Activated CD4-positive, alpha-beta T cell treated with anti-CD3 and anti-CD28 coated beads, Interleukin-2, amount 50 U/mL, for 48 hours (primary cell): ENCODE data around the gene CEP192.
A peak's percentile ranks its signal among the peaks of the same experiment; 100 is the strongest.
"Not testable (repeated sequence)": the region's sequence is repeated elsewhere in the genome, so short reads cannot be mapped to it uniquely, and the experiment has no call there.

Experiments
- DNase-seq, 2 experiments: peaks; one replicate each; pipeline ENCODE4 v3.0.0-alpha.2; 2020

CEP192 gene

DNA sequence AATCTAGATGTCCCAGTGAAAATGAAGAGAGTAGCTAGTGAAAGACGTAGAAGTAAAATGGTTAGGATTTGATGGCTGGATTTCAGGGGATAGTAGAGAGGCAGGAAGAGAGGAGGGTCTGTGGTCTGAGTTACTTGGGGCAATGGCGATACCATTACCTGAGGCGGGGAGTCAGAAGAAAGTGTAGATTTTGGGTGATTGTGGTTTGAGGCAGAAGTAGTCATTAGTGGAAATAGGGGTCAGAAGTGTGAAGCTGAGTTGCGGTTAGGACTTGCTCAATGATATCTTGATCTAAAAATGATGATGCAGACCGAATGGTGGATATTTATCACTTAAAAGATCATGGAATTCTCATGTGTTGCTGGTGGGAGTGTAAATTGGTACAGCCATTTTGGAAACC is 41.0 kb downstream of the CEP192 start:
- no peak for DNase-seq

DNA sequence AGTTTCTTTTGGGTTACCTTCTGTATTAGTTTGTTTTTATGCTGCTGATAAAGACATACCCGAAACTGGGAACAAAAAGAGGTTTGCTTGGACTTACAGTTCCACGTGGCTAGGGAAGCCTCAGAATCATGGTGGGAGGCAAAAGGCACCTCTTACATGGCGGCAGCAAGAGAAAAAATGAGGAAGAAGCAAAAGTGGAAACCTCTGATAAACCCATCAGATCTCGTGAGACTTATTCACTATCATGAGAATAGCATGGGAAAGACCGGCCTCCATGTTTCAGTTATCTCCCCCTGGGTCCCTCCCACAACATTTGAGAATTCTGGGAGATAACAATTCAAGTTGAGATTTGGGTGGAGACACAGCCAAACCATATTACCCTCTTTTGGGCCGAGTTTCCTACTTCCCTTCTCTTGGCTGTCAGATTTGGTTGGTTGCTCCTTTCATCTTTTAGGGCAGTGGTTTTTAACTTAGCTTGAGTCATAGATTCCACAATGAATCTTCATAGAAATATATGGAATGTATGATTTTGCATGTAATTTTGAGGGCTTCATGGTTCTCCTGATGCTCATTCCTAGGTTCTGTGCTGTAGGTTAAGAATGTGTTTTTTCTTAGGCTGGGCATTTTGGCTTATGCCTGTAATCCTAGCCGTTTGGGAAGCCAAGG is 44.2 kb downstream of the CEP192 start:
- DNase-seq, result no peak

GRCh38 chr18:13036622-13037320 is 45.6 kb downstream of the CEP192 start:
- no peak for DNase-seq

- DNase-seq, result no peak
These were observed 48.6 kb downstream of the CEP192 start for GRCh38 chr18:13039806-13040205.

- no peak for DNase-seq
These were observed 51.9 kb downstream of the CEP192 start for GRCh38 chr18:13043066-13043465.

- DNase-seq, result no peak
These were observed 57.0 kb downstream of the CEP192 start for GRCh38 chr18:13048061-13048595.

GRCh38 chr18:13051159-13051558 is 60.0 kb downstream of the CEP192 start:
- peak; percentile 6 to 19 for DNase-seq

- no peak for DNase-seq
These were observed 60.8 kb downstream of the CEP192 start for GRCh38 chr18:13051950-13052349.

GRCh38 chr18:13054336-13054735 is 63.2 kb downstream of the CEP192 start:
- no peak for DNase-seq

- DNase-seq, result no peak
These were observed 70.5 kb downstream of the CEP192 start for GRCh38 chr18:13061630-13062189.

DNA sequence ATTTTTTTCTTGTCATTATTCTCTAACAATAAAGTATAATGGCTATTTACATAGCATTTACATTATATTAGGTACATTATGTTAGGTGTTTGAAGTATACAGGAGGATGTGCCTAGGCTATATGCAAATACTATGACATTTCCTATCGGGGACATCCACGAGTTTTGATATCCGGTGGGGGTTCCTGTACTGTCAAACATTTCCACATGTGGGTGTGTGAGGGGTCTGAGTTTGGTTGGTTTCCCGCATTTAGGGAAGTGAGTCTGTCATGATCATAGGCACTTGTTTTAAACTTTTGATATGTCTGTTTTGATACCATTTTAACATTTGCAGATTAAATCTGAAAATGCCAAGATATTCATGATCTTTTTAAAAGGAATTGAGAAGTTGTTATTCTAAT is 76.0 kb downstream of the CEP192 start:
- peak; percentile 9 to 16 for DNase-seq

GRCh38 chr18:13067966-13068365 is 76.8 kb downstream of the CEP192 start:
- DNase-seq, result no peak

- DNase-seq, result no peak
These were observed 79.3 kb downstream of the CEP192 start for GRCh38 chr18:13070460-13070859.

DNA sequence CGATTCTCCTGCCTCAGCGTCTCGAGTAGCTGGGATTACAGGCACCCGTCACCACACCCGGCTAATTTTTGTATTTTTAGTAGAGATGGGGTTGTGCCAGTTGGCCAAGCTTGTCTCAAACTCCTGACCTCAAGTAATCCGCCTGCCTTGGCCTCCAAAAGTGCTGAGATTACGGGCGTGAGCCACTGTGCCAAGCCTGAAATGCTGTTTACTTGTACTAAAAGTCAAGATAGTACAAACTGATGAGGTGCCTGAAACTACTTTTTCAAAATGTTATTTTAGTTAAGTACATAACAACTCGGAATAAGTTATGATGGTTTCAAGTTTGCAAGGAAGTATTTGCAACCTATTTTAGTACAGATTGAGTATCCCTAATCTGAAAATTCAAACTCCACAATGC is 85.7 kb downstream of the CEP192 start:
- DNase-seq, result no peak

- no peak for DNase-seq
These were observed 86.3 kb downstream of the CEP192 start for GRCh38 chr18:13077473-13077872.

GRCh38 chr18:13078065-13078464 is 86.9 kb downstream of the CEP192 start:
- not testable (repeated sequence) for DNase-seq

GRCh38 chr18:13086906-13087305 is 95.7 kb downstream of the CEP192 start:
- no peak for DNase-seq

DNA sequence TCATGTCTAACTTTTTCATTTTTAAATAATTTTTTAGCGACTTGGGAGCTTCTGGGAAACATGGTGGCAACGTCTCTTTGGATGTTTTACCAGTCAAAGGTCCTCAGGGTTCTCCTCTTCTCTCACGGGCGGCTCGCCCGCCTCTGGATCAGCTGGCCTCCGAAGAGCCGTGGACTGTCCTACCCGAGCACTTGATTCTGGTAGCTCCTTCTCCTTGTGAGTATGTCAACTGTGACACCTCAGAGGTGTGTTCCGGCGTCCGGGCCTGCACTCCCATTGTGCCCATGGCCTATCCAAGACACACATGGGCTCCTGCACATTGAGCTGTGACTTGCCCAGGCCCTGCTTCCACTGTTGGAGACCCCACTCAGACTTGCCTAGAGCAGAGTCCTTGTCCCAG is 104.3 kb downstream of the CEP192 start:
- DNase-seq, result no peak

DNA sequence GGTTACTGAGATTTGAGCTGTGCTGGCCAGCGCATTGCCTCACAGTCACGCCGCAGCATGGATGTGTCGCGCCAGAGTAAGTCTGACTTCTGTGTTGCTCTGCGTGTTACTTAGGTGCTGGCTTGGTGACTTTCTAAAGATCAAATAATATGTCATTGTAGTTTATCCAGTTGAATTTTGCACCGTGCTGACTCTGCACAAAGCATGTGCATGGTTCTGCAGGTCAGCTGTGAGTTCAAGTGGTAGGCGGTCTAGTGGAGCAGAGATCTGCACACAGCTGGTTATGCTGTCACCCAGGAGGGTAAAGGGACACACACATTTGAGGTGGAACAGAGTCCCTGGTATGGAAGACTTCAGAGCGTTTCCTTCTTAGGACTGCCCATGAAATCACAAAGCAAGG is 105.1 kb downstream of the CEP192 start:
- DNase-seq, result no peak

- DNase-seq, result no peak
These were observed 105.6 kb downstream of the CEP192 start for GRCh38 chr18:13096719-13097118.

GRCh38 chr18:13098104-13098503 is 106.9 kb downstream of the CEP192 start:
- not testable (repeated sequence) for DNase-seq

- DNase-seq, result no peak
These were observed 108.0 kb downstream of the CEP192 start for GRCh38 chr18:13099113-13099512.

- DNase-seq, result no peak
These were observed 109.9 kb downstream of the CEP192 start for GRCh38 chr18:13100942-13101658.
